GM11168 (cell line): Measurements from ENCODE around the gene PRDM16.

Source experiments
- in situ Hi-C: fragments of 300-500 bp; cut with MboI; formaldehyde crosslinking; loops from one replicate; pipeline ENCODE4 v1.12.0; 2022; ENCODE audit warnings: low sequenced_read_pairs; ENCODE audit not compliant: unreplicated experiment

The PRDM16 gene

GRCh38 chr1:3423896-3424611 lies 355.1 kb downstream of the PRDM16 start:
- in situ Hi-C loops: no loop called here

DNA sequence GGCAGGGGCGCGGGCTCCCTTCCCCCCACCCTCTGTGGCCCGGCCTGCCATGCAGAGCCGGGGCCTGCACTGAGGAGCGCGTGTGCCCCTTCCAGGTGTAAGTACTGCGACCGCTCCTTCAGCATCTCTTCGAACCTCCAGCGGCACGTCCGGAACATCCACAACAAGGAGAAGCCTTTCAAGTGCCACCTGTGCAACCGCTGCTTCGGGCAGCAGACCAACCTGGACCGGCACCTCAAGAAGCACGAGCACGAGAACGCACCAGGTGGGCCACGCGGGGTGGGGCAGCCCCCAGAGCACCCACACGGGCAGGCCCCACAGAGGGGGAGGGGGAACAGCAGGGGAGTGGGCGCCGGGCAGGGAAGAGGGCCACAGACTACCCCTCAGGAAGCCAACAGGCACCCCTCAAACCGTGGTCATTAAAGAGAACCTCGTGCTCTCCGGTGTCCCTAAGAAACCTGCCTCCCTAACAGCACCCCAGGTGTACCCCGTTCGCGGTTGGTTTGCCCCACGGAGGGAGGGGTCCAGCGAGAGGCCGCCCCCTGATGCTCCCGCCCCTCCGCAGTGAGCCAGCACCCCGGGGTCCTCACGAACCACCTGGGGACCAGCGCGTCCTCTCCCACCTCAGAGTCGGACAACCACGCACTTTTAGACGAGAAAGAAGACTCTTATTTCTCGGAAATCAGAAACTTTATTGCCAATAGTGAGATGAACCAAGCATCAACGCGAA lies 356.6 kb downstream of the PRDM16 start:
- in situ Hi-C loops: no loop called here

DNA sequence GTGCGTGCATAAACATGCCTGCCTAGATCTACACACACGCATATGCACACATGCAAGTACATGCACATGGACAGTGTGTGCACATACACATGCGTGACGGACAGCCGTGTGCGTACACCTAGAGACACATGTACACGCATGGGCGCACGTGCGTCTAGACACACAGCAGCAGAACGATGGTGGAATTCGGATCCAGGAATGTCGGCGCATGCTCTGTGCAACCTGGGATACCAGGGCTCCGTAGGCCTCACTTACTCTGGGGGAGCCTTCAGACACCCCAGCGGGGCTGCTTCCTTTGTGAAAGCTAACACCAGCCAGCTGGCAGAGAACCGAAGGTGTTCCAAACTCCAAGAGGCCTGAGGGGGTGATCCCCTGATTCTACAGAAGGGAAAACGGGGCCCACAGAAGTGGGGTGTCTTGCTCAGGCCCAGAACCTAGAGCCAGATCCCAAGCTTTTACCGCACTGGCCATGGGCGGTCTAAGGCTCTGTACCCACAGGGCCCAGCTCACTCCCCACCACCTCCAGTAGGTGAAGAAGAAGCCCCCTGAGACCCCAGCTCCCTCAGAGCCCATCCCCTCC lies 358.0 kb downstream of the PRDM16 start:
- in situ Hi-C loops: no loop called here

DNA sequence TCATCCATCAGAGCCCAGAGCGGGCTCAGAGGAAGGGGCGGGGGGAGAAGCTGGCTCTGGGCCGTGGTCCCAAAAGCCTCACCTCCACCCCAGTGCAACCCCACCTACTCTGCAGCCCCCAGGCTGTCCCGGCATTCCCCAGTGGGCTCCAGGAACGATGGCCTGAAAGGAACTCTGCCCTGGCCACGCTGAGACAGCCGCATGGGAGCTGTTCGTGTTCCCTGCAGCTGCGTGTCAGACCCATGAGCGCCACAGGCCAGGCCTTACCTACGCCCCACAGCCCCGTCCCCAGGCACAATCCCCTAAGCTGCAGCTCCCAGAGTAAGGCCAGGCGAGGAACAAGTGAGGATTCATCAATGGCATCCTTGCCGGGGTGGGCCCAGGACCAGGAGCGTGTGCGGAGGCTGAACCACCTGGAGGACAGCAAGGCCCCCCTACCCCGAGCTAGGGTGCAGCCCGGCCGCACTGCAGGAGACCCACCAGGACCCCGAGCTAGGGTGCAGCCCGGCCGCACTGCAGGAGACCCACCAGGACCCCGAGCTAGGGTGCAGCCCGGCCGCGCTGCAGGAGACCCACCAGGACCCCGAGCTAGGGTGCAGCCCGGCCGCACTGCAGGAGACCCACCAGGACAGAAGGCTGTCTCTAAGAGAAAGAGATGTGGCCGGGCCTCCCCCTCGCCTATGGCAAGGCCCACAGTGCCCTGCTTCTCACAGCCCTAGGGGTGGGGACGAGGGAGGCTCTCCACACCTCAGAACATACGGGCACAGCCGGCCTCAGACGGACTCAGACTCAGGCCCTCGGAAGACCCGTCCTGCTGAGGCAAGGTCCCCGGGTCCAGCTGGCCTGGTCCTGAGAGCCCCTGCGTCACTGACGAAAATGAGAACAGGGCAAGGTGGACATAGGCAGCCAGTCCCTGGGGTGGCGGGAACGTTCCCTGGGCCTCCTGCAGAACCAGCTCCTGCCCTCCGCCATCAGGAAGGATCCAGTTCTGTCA lies 359.0 kb downstream of the PRDM16 start:
- in situ Hi-C loops: no loop called here

- in situ Hi-C loops: no loop called here
These were observed 359.9 kb downstream of the PRDM16 start for GRCh38 chr1:3428899-3429298.

GRCh38 chr1:3429320-3429719 lies 360.3 kb downstream of the PRDM16 start:
- in situ Hi-C loops: no loop called here

DNA sequence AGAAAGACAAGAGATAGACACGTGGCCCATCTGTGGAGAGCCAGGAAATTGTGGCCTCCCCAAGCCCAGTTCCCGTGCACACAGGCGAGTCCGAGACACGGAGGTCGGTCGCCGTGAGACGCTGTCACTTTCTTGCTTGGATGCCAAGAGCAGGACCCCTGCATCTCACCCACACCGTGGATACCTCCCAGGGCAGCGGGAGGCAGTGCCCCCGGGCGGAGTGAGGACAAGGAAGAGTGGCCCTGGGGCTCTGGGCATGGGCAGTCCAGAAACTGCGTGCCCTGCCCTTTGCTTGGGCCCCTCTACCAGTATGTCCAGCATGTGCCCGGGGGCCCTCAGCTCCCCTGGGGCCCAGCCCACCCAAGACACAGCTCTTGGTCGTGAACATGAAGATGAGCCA lies 360.8 kb downstream of the PRDM16 start:
- in situ Hi-C loops: no loop called here

- in situ Hi-C loops: no loop called here
These were observed 361.4 kb downstream of the PRDM16 start for GRCh38 chr1:3430406-3430805.

DNA sequence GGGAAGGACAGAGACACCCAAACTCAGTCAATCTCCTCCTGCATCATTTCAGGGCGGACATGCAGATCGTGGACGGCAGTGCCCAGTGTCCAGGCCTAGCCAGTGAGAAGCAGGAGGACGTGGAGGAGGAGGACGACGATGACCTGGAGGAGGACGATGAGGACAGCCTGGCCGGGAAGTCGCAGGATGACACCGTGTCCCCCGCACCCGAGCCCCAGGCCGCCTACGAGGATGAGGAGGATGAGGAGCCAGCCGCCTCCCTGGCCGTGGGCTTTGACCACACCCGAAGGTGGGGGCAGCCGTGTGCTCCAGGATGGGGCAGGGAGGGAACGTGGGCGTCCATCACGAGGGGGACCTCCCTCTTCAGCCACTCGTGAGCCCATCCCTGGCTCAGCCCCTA lies 361.8 kb downstream of the PRDM16 start:
- in situ Hi-C loops: no loop called here

DNA sequence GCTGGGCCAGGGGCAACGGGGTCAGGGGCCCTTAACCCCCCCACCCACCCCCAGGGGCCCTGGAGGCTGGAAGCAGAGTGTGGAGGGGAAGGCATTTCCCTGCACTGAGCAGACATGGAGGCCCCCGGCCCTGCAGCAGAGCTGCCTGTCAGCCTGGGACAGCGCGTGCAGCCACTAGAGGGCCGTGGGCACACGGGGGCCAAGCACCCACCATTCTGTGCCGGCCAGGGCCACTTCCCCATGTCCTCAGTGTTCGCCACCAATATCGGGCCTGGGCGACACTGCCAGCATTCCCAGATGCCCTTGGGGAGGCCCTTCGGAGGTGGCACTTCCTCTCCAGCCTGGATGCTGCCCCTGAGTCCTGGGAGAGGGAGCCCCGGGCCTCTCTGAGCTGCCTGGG lies 362.3 kb downstream of the PRDM16 start:
- in situ Hi-C loops: no loop called here

GRCh38 chr1:3431686-3432085 lies 362.7 kb downstream of the PRDM16 start:
- in situ Hi-C loops: no loop called here

GRCh38 chr1:3432306-3432705 lies 363.3 kb downstream of the PRDM16 start:
- in situ Hi-C loops: no loop called here

DNA sequence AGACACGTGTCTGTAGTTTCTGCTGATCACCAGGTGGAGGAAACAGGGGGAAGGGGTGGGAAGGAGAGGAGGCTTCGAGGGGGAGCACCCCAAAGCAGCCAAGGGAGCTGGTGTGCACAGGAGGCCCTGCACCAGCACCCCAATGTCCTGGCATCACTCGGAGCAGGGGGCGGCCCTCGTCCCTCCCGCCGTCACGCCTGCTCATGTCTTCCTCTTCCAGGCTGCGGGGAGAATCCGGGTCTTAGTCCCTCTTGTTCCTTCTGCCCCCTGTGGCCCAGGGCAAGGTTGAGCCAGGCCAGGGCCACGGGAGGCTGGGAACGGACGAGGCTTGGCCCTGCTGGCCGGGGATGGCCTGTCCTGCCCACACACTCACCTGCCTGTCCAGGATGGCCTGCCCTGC lies 364.1 kb downstream of the PRDM16 start:
- in situ Hi-C loops: no loop called here

DNA sequence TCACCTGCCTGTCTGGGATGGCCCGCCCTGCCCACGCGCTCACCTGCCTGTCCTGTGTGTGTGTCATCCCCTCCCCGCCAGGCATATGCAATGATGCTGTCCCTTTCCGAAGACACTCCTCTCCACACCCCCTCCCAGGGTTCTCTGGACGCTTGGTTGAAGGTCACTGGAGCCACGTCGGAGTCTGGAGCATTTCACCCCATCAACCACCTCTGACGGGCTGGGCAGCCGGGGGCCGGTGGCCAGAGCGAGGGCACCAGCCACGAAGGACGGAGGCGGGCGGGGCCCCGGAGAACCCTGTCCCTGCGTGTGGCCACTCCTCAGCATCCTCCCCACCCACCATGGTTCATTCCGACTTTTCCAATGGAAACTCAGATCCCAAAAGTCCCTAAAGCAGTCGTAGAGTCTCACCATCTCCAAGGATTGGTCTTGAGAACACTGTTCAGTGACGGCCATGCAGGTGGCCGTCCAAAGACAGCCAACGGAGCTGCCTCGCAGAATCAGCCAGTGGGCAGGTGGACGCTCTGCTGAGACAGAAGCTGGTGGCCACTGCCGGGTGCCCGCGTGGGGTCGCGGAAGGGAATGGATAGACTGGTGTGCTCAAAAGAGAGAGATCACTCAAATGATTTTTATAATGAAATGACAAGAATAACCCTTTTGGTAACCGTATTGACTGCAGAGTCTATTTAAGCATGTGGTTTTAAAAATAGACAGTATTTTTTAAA lies 364.8 kb downstream of the PRDM16 start:
- in situ Hi-C loops: no loop called here

- in situ Hi-C loops: no loop called here
These were observed 365.6 kb downstream of the PRDM16 start for GRCh38 chr1:3434406-3435110.

GRCh38 chr1:3435666-3436065 lies 366.7 kb downstream of the PRDM16 start:
- in situ Hi-C loops: no loop called here

DNA sequence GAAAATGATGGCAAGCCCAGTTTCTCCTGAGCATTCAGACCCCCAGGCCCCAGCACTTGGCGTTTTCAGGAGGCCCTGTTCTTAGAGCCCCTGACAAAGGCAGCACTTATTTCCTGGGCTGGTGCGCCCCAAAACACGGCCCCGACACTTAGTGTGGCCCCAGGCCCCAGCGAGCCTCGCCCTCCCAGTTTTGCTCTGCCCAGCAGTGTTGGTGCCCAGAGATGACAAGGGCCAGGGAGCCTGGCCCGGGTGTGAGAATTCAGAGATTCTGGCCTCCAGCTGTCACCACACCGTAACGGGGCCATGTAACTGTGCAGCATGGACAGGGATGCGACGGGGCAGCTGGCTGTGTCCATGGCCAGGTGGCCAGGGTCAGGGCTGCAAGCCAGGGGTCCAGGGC lies 367.4 kb downstream of the PRDM16 start:
- in situ Hi-C loops: no loop called here

DNA sequence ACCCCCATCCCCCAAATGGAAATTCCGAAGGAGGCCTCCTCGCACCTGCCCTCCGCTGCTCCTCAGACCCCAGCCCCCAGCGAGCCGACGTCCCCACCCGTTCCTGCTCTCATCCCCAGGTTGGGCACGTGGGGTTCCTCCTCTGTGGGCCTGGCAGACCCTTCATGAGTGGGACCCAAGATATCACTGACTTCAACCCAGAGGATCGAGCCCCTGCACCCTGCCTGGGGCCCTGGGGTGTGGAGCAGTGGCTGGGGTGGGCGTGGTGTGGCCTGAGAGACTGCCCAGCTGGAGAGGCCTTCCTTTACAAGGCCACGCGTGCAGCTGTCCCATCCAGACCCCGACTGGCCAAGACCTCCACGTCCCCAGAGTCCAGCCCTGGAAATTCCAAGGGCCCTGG lies 367.9 kb downstream of the PRDM16 start:
- in situ Hi-C loops: no loop called here

GRCh38 chr1:3438661-3439180 lies 369.7 kb downstream of the PRDM16 start:
- in situ Hi-C loops: no loop called here
